ENCODE measurements around the gene LCE2D. TPM values are rescaled to one million over a fixed set of nuclear protein-coding genes. Genes with fewer than 3 reads are reported as not detected.

The LCE2D gene
- total and polyA plus RNA-seq, 2 experiments from 2014 or later: not detected

- TF ChIP-seq STAT1 (IDR thresholded peaks at IDR 0.05; ENCODE audit: unreplicated experiment) (no peak), CTCF (conservative IDR thresholded peaks at IDR 0.05; ENCODE audit: low read depth in 2 of 2) (no peak)
- no peaks in the 10 kb centered on the region for H3K27me3 ChIP-seq (ENCODE audit: insufficient read depth)
- H3K36me3 ChIP-seq (ENCODE audit: insufficient read depth): no peaks in the 10 kb centered on the region
- no peak within 1 kb of the TSS for H3K27ac ChIP-seq (ENCODE audit: low read depth)
- H3K36me3 Mint-ChIP-seq (ENCODE audit: low read depth): no peaks in the 10 kb centered on the region
- no peaks in the 10 kb centered on the region for H3F3A ChIP-seq (replicated peaks; ENCODE audit: low read depth)
- H3K4me1 Mint-ChIP-seq: no peaks in the 10 kb centered on the region
- no peaks in the 10 kb centered on the region for H3K79me2 ChIP-seq (replicated peaks; ENCODE audit: insufficient read depth)
- DNase-seq (ENCODE audit: low spot score) (no peak), ATAC-seq (no peak)
- no peak within 1 kb of the TSS for H3K4me3 Mint-ChIP-seq
- H3K4me2 ChIP-seq: no peak within 1 kb of the TSS
- H3K4me3 ChIP-seq: no peak within 1 kb of the TSS
- no peaks in the 10 kb centered on the region for H3K4me1 ChIP-seq (ENCODE audit: insufficient read depth)
- no peaks in the 10 kb centered on the region for H4K20me1 ChIP-seq (replicated peaks; ENCODE audit: insufficient read depth)
- H3K9me3 Mint-ChIP-seq: 0 out of 3 replicates have a peak, but pooled peaks cover 3% of the 10 kb centered on the region
- H3K27ac Mint-ChIP-seq: no peak within 1 kb of the TSS
- no peaks in the 10 kb centered on the region for H3K9me2 ChIP-seq (ENCODE audit: insufficient read depth)
- H2AFZ ChIP-seq: no peak within 1 kb of the TSS
- no peaks in the 10 kb centered on the region for H3K27me3 Mint-ChIP-seq (ENCODE audit: insufficient read depth, low read depth, poor library complexity)
Measured at GRCh38 chr1:152707860-152708259, 44.7 kb downstream of the LCE2D start, which contains the start of gene LCE4A. TSS of gene LCE4A (plus strand) at chr1:152708160. CDS start at chr1:152709076, 916 bp downstream.

Small RNAs within 50 kb of the gene (small RNA-seq; reads per million reads assigned to genes)
- gene LCE3A (ENCODE audit: low replicate concordance) (not detected), gene LCE3B (ENCODE audit: low replicate concordance) (not detected)

Other genes starting within 250 kb of the LCE2D start
- not detected in 2 replicates for gene CRNN, start 249.1 kb upstream of the LCE2D start, total RNA-seq (2014; rRNA removed; shearing (Covaris generic))
- not detected in 2 replicates for gene CRNN, start 249.1 kb upstream of the LCE2D start, polyA plus RNA-seq (2016; fragmentation: Nextera tagmentation; extraction: Ambion mirVana)
- not detected in 2 replicates for gene LCE5A, start 152.6 kb upstream of the LCE2D start, total RNA-seq (2014; rRNA removed; shearing (Covaris generic))
- not detected in 2 replicates for gene LCE5A, start 152.6 kb upstream of the LCE2D start, polyA plus RNA-seq (2016; fragmentation: Nextera tagmentation; extraction: Ambion mirVana)
- not detected in 2 replicates for gene CRCT1, start 148.9 kb upstream of the LCE2D start, total RNA-seq (2014; rRNA removed; shearing (Covaris generic))
- not detected in 2 replicates for gene CRCT1, start 148.9 kb upstream of the LCE2D start, polyA plus RNA-seq (2016; fragmentation: Nextera tagmentation; extraction: Ambion mirVana)
- gene LCE3E, start 96.6 kb upstream of the LCE2D start, total RNA-seq (2014; rRNA removed; shearing (Covaris generic)): not detected in 2 replicates
- gene LCE3E, start 96.6 kb upstream of the LCE2D start, polyA plus RNA-seq (2016; fragmentation: Nextera tagmentation; extraction: Ambion mirVana): not detected in 2 replicates
- gene LCE3D, start 82.9 kb upstream of the LCE2D start, total RNA-seq (2014; rRNA removed; shearing (Covaris generic)): not detected in 2 replicates
- 0.52 TPM in 1 of 2 replicates, not detected in the other for gene LCE3D, start 82.9 kb upstream of the LCE2D start, polyA plus RNA-seq (2016; fragmentation: Nextera tagmentation; extraction: Ambion mirVana)
- gene LCE3C, start 63.1 kb upstream of the LCE2D start, total RNA-seq (2014; rRNA removed; shearing (Covaris generic)): not detected in 2 replicates
- gene LCE3C, start 63.1 kb upstream of the LCE2D start, polyA plus RNA-seq (2016; fragmentation: Nextera tagmentation; extraction: Ambion mirVana): not detected in 2 replicates
- gene LCE3B, start 49.6 kb upstream of the LCE2D start, total RNA-seq (2014; rRNA removed; shearing (Covaris generic)): not detected in 2 replicates
- gene LCE3B, start 49.6 kb upstream of the LCE2D start, polyA plus RNA-seq (2016; fragmentation: Nextera tagmentation; extraction: Ambion mirVana): not detected in 2 replicates
- not detected in 2 replicates for gene LCE3A, start 40.3 kb upstream of the LCE2D start, total RNA-seq (2014; rRNA removed; shearing (Covaris generic))
- not detected in 2 replicates for gene LCE3A, start 40.3 kb upstream of the LCE2D start, polyA plus RNA-seq (2016; fragmentation: Nextera tagmentation; extraction: Ambion mirVana)
- gene LCE2C, start 11.9 kb downstream of the LCE2D start, total RNA-seq (2014; rRNA removed; shearing (Covaris generic)): not detected in 2 replicates
- gene LCE2C, start 11.9 kb downstream of the LCE2D start, polyA plus RNA-seq (2016; fragmentation: Nextera tagmentation; extraction: Ambion mirVana): not detected in 2 replicates
- not detected in 2 replicates for gene LCE2B, start 22.7 kb downstream of the LCE2D start, total RNA-seq (2014; rRNA removed; shearing (Covaris generic))
- gene LCE2B, start 22.7 kb downstream of the LCE2D start, polyA plus RNA-seq (2016; fragmentation: Nextera tagmentation; extraction: Ambion mirVana): not detected in 2 replicates
- not detected in 2 replicates for gene LCE2A, start 35.0 kb downstream of the LCE2D start, total RNA-seq (2014; rRNA removed; shearing (Covaris generic))
- not detected in 2 replicates for gene LCE2A, start 35.0 kb downstream of the LCE2D start, polyA plus RNA-seq (2016; fragmentation: Nextera tagmentation; extraction: Ambion mirVana)
- gene LCE4A, start 44.8 kb downstream of the LCE2D start, total RNA-seq (2014; rRNA removed; shearing (Covaris generic)): not detected in 2 replicates
- not detected in 2 replicates for gene LCE4A, start 44.8 kb downstream of the LCE2D start, polyA plus RNA-seq (2016; fragmentation: Nextera tagmentation; extraction: Ambion mirVana)
- not detected in 2 replicates for gene KPRP, start 94.6 kb downstream of the LCE2D start, total RNA-seq (2014; rRNA removed; shearing (Covaris generic))
- not detected in 2 replicates for gene KPRP, start 94.6 kb downstream of the LCE2D start, polyA plus RNA-seq (2016; fragmentation: Nextera tagmentation; extraction: Ambion mirVana)
- not detected in 2 replicates for gene LCE1F, start 111.8 kb downstream of the LCE2D start, total RNA-seq (2014; rRNA removed; shearing (Covaris generic))
- gene LCE1F, start 111.8 kb downstream of the LCE2D start, polyA plus RNA-seq (2016; fragmentation: Nextera tagmentation; extraction: Ambion mirVana): not detected in 2 replicates
- not detected in 2 replicates for gene LCE1E, start 122.9 kb downstream of the LCE2D start, total RNA-seq (2014; rRNA removed; shearing (Covaris generic))
- 0.43 TPM in 1 of 2 replicates, not detected in the other for gene LCE1E, start 122.9 kb downstream of the LCE2D start, polyA plus RNA-seq (2016; fragmentation: Nextera tagmentation; extraction: Ambion mirVana)
- gene LCE1D, start 133.3 kb downstream of the LCE2D start, total RNA-seq (2014; rRNA removed; shearing (Covaris generic)): not detected in 2 replicates
- not detected in 2 replicates for gene LCE1D, start 133.3 kb downstream of the LCE2D start, polyA plus RNA-seq (2016; fragmentation: Nextera tagmentation; extraction: Ambion mirVana)
- not detected in 2 replicates for gene LCE1C, start 143.3 kb downstream of the LCE2D start, total RNA-seq (2014; rRNA removed; shearing (Covaris generic))
- gene LCE1C, start 143.3 kb downstream of the LCE2D start, polyA plus RNA-seq (2016; fragmentation: Nextera tagmentation; extraction: Ambion mirVana): not detected in 2 replicates
- not detected in 2 replicates for gene LCE1B, start 148.6 kb downstream of the LCE2D start, total RNA-seq (2014; rRNA removed; shearing (Covaris generic))
- gene LCE1B, start 148.6 kb downstream of the LCE2D start, polyA plus RNA-seq (2016; fragmentation: Nextera tagmentation; extraction: Ambion mirVana): not detected in 2 replicates
- gene LCE1A, start 164.1 kb downstream of the LCE2D start, total RNA-seq (2014; rRNA removed; shearing (Covaris generic)): not detected in 2 replicates
- gene LCE1A, start 164.1 kb downstream of the LCE2D start, polyA plus RNA-seq (2016; fragmentation: Nextera tagmentation; extraction: Ambion mirVana): not detected in 2 replicates
- gene LCE6A, start 179.5 kb downstream of the LCE2D start, total RNA-seq (2014; rRNA removed; shearing (Covaris generic)): not detected in 2 replicates
- gene LCE6A, start 179.5 kb downstream of the LCE2D start, polyA plus RNA-seq (2016; fragmentation: Nextera tagmentation; extraction: Ambion mirVana): not detected in 2 replicates
- not detected in 2 replicates for gene LCE7A, start 196.6 kb downstream of the LCE2D start, total RNA-seq (2014; rRNA removed; shearing (Covaris generic))
- not detected in 2 replicates for gene LCE7A, start 196.6 kb downstream of the LCE2D start, polyA plus RNA-seq (2016; fragmentation: Nextera tagmentation; extraction: Ambion mirVana)
- not detected in 2 replicates for gene SMCP, start 214.9 kb downstream of the LCE2D start, total RNA-seq (2014; rRNA removed; shearing (Covaris generic))
- gene SMCP, start 214.9 kb downstream of the LCE2D start, polyA plus RNA-seq (2016; fragmentation: Nextera tagmentation; extraction: Ambion mirVana): not detected in 2 replicates
- not detected in 2 replicates for gene IVL, start 245.2 kb downstream of the LCE2D start, total RNA-seq (2014; rRNA removed; shearing (Covaris generic))
- not detected in 2 replicates for gene IVL, start 245.2 kb downstream of the LCE2D start, polyA plus RNA-seq (2016; fragmentation: Nextera tagmentation; extraction: Ambion mirVana)

All from GM23338 (cell line).